ENCODE measurements around the gene RPUSD2.
"Not testable (repeated sequence)": the region's sequence is repeated elsewhere in the genome, so short reads cannot be mapped to it uniquely, and the experiment has no call there.

DNA sequence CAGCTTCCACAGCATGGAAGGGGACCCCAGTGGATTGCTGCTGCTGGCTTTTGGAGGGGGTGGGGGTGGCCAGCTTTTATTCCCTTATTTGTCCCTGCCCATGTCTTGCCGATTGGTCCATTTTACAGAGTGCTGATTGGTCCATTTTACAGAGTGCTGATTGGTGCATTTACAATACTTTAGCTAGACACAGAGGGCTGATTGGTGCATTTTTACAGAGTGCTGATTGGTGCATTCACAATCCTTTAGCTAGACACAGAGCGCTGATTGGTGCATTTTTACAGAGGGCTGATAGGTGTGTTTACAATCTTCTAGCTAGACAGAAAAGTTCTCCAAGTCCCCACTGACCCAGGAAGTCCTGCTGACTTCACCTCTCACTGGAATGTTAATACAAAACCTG is 12.7 kb downstream of the RPUSD2 start:
- TF ChIP-seq POLR2AphosphoS5 (IDR thresholded peaks at IDR 0.05; ENCODE audit: low read depth) = not testable (repeated sequence)
- TF ChIP-seq, protein P1, sequence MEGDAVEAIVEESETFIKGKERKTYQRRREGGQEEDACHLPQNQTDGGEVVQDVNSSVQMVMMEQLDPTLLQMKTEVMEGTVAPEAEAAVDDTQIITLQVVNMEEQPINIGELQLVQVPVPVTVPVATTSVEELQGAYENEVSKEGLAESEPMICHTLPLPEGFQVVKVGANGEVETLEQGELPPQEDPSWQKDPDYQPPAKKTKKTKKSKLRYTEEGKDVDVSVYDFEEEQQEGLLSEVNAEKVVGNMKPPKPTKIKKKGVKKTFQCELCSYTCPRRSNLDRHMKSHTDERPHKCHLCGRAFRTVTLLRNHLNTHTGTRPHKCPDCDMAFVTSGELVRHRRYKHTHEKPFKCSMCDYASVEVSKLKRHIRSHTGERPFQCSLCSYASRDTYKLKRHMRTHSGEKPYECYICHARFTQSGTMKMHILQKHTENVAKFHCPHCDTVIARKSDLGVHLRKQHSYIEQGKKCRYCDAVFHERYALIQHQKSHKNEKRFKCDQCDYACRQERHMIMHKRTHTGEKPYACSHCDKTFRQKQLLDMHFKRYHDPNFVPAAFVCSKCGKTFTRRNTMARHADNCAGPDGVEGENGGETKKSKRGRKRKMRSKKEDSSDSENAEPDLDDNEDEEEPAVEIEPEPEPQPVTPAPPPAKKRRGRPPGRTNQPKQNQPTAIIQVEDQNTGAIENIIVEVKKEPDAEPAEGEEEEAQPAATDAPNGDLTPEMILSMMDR (conservative IDR thresholded peaks at IDR 0.05; ENCODE audit: low read depth in 2 of 2) = not testable (repeated sequence)
